ENCODE measurements around the gene SLC16A11.
A peak's percentile ranks its signal among the peaks of the same experiment; 100 is the strongest.
"Not testable (repeated sequence)": the region's sequence is repeated elsewhere in the genome, so short reads cannot be mapped to it uniquely, and the experiment has no call there.

The SLC16A11 gene

GRCh38 chr17:6996256-6997011, 47.5 kb downstream of the SLC16A11 start:
- H3K27ac ChIP-seq (ENCODE audit: poor library complexity, severe bottlenecking) = no peak overlapping the region
- peaks cover 8% of the 10 kb centered on the region for H3K36me3 ChIP-seq (ENCODE audit: low read depth)
- no peaks in the 10 kb centered on the region for H3K27me3 ChIP-seq (ENCODE audit: insufficient read depth, poor library complexity, severe bottlenecking)
- no peak for DNase-seq (ENCODE audit: low spot score)
- ATAC-seq (ENCODE audit: low read depth) = no peak
- peak overlapping the region; percentile 40 for H3K4me3 ChIP-seq (ENCODE audit: severe bottlenecking)
- H3K4me1 ChIP-seq (ENCODE audit: insufficient read depth, poor library complexity, severe bottlenecking) = peaks cover 4% of the 10 kb centered on the region
- TF ChIP-seq CTCF (IDR thresholded peaks at IDR 0.05; ENCODE audit: poor library complexity, severe bottlenecking) = no peak
- H3K9me3 ChIP-seq (ENCODE audit: severe bottlenecking) = no peaks in the 10 kb centered on the region

- Histone ChIP-seq H3K36me3 (ENCODE audit: low read depth) (peaks cover 4% of the 10 kb centered on the region; the same call in 1 of the 2 replicates), H3K9me3 (ENCODE audit: severe bottlenecking) (no peaks in the 10 kb centered on the region), H3K4me1 (ENCODE audit: insufficient read depth, poor library complexity, severe bottlenecking) (peaks cover 4% of the 10 kb centered on the region), H3K4me3 (ENCODE audit: severe bottlenecking) (peak within 1 kb of the TSS; percentile 40), H3K27ac (ENCODE audit: poor library complexity, severe bottlenecking) (no peak within 1 kb of the TSS), H3K27me3 (ENCODE audit: insufficient read depth, poor library complexity, severe bottlenecking) (no peaks in the 10 kb centered on the region)
- TF ChIP-seq CTCF (IDR thresholded peaks at IDR 0.05; ENCODE audit: poor library complexity, severe bottlenecking) = no peak
- DNase-seq (ENCODE audit: low spot score) (no peak), ATAC-seq (ENCODE audit: low read depth) (peak; percentile 89)
Observed at GRCh38 chr17:6995500-6996255, 48.2 kb downstream of the SLC16A11 start, which contains the start of gene ALOX12. ALOX12 (plus strand) TSS chr17:6996049; CDS start chr17:6996118, 69 bp downstream.

- ATAC-seq (ENCODE audit: low read depth) = no peak
- H3K27me3 ChIP-seq (ENCODE audit: insufficient read depth, poor library complexity, severe bottlenecking) = no peaks in the 10 kb centered on the region
- H3K4me3 ChIP-seq (ENCODE audit: severe bottlenecking) = peak overlapping the region; percentile 40
Observed at GRCh38 chr17:6994666-6995256, 49.1 kb downstream of the SLC16A11 start.

GRCh38 chr17:6994118-6994598, 49.7 kb downstream of the SLC16A11 start:
- ATAC-seq (ENCODE audit: low read depth) (no peak), DNase-seq (ENCODE audit: low spot score) (no peak)
- Histone ChIP-seq H3K4me3 (ENCODE audit: severe bottlenecking) (no peak overlapping the region), H3K36me3 (ENCODE audit: low read depth) (peaks cover 4% of the 10 kb centered on the region; the same call in 1 of the 2 replicates), H3K27ac (ENCODE audit: poor library complexity, severe bottlenecking) (no peak overlapping the region), H3K27me3 (ENCODE audit: insufficient read depth, poor library complexity, severe bottlenecking) (no peaks in the 10 kb centered on the region), H3K4me1 (ENCODE audit: insufficient read depth, poor library complexity, severe bottlenecking) (peaks cover 4% of the 10 kb centered on the region), H3K9me3 (ENCODE audit: severe bottlenecking) (no peaks in the 10 kb centered on the region)
- no peak for TF ChIP-seq CTCF (IDR thresholded peaks at IDR 0.05; ENCODE audit: poor library complexity, severe bottlenecking)

More at GRCh38 chr17:6994666-6995256, 49.1 kb downstream of the SLC16A11 start:
- H3K27ac ChIP-seq (ENCODE audit: poor library complexity, severe bottlenecking) = no peak overlapping the region
- H3K36me3 ChIP-seq (ENCODE audit: low read depth) = peaks cover 4% of the 10 kb centered on the region; the same call in 1 of the 2 replicates
- no peaks in the 10 kb centered on the region for H3K9me3 ChIP-seq (ENCODE audit: severe bottlenecking)
- DNase-seq (ENCODE audit: low spot score) = no peak
- H3K4me1 ChIP-seq (ENCODE audit: insufficient read depth, poor library complexity, severe bottlenecking) = peaks cover 4% of the 10 kb centered on the region
- no peak for TF ChIP-seq CTCF (IDR thresholded peaks at IDR 0.05; ENCODE audit: poor library complexity, severe bottlenecking)

GRCh38 chr17:6993613-6994056, 50.3 kb downstream of the SLC16A11 start:
- ATAC-seq (ENCODE audit: low read depth); H3K4me1 ChIP-seq (ENCODE audit: insufficient read depth, poor library complexity, severe bottlenecking); H3K27me3 ChIP-seq (ENCODE audit: insufficient read depth, poor library complexity, severe bottlenecking); H3K36me3 ChIP-seq (ENCODE audit: low read depth); H3K4me3 ChIP-seq (ENCODE audit: severe bottlenecking); DNase-seq (ENCODE audit: low spot score); H3K27ac ChIP-seq (ENCODE audit: poor library complexity, severe bottlenecking); H3K9me3 ChIP-seq (ENCODE audit: severe bottlenecking): not testable (repeated sequence)
